Smooth muscle cell (in vitro differentiated cells): ENCODE data around the gene AP2S1. TPM values are rescaled to one million over a fixed set of nuclear protein-coding genes. Genes with fewer than 3 reads are reported as not detected.
"Not testable (repeated sequence)": the region's sequence is repeated elsewhere in the genome, so short reads cannot be mapped to it uniquely, and the experiment has no call there.

Experiments used
- DNase-seq: peaks from one replicate; lab custom pipeline; 2025; ENCODE audit not compliant: unreplicated experiment; lab: John Stamatoyannopoulos, UW
- H2AFZ ChIP-seq: fragments of 200-600 bp; sonication (generic); 2 replicates; pipeline ENCODE4 v1.6.0; 2016; ENCODE audit warnings: antibody characterized with exemption, low read depth, mild to moderate bottlenecking
- H3F3A ChIP-seq: fragments of 200-600 bp; sonication (generic); 2 replicates; pipeline ENCODE4 v1.6.0; 2017; ENCODE audit warnings: antibody characterized with exemption, low read depth
- H3K27ac ChIP-seq: fragments of 200-600 bp; sonication (generic); 2 replicates; pipeline ENCODE4 v1.5.1; 2016; ENCODE audit warnings: low read depth, mild to moderate bottlenecking
- H3K27me3 ChIP-seq: fragments of 200-600 bp; sonication (generic); 2 replicates; pipeline ENCODE4 v1.6.1; 2016; ENCODE audit warnings: low read depth, mild to moderate bottlenecking
- H3K36me3 ChIP-seq: fragments of 200-600 bp; sonication (generic); 2 replicates; pipeline ENCODE4 v1.5.1; 2016; ENCODE audit warnings: low read depth
- H3K4me1 ChIP-seq: fragments of 200-600 bp; sonication (generic); 2 replicates; pipeline ENCODE4 v1.5.1; 2016; ENCODE audit warnings: low read depth
- H3K4me2 ChIP-seq: fragments of 200-600 bp; sonication (generic); 2 replicates; pipeline ENCODE4 v1.6.0; 2016; ENCODE audit warnings: mild to moderate bottlenecking
- H3K4me3 ChIP-seq: fragments of 200-600 bp; sonication (generic); 2 replicates; pipeline ENCODE4 v1.5.1; 2016; ENCODE audit warnings: mild to moderate bottlenecking
- H3K79me2 ChIP-seq: fragments of 200-600 bp; sonication (generic); 2 replicates; pipeline ENCODE4 v1.6.0; 2016; ENCODE audit warnings: low read depth, mild to moderate bottlenecking
- H3K9ac ChIP-seq: fragments of 200-600 bp; sonication (generic); 2 replicates; pipeline ENCODE4 v1.6.0; 2016; ENCODE audit warnings: low read depth
- H3K9me3 ChIP-seq: fragments of 200-600 bp; sonication (generic); replicated peaks from 2 replicates; pipeline ENCODE4 v1.5.1; 2016; ENCODE audit warnings: low read depth
- H4K20me1 ChIP-seq: fragments of 200-600 bp; sonication (generic); 2 replicates; pipeline ENCODE4 v1.6.0; 2016; ENCODE audit warnings: low read depth
- CTCF ChIP-seq: fragments of 200-600 bp; sonication (generic); IDR thresholded peaks from 2 replicates; pipeline ENCODE4 v1.5.1; 2017; ENCODE audit warnings: borderline replicate concordance, mild to moderate bottlenecking, antibody characterized with exemption; ENCODE audit not compliant: insufficient read depth, poor library complexity, severe bottlenecking
- WGBS: methylation state at CpG from one replicate; pipeline ENCODE4 v1.1.7; 2016; ENCODE audit warnings: low lambda C conversion rate; 5-methylcytosine and 5-hydroxymethylcytosine counted together
- polyA plus RNA-seq: library from polyadenylated mRNA; unstranded; fragments of >200 nt; fragmentation: Nextera tagmentation; extraction: Ambion mirVana; gene quantifications from 2 replicates; pipeline ENCODE4 v1.2.1, GENCODE V29; 2016
- total RNA-seq: library from RNA; depleted of rRNA; stranded (reverse); fragments of >200 nt; gene quantifications from 2 replicates; pipeline ENCODE4 v1.2.3, GENCODE V29; 2014

The AP2S1 gene
- total and polyA plus RNA-seq, 2 experiments from 2014 or later: 204 to 488 TPM

- H3K79me2 ChIP-seq: no peaks in the 10 kb centered on the region
- no peak for TF ChIP-seq CTCF
- no peaks in the 10 kb centered on the region for H3K27me3 ChIP-seq
- H3K4me3 ChIP-seq: no peak overlapping the region
- peaks cover 3% of the 10 kb centered on the region for H3K4me1 ChIP-seq
- DNase-seq: no peak
- no peak overlapping the region for H3K4me2 ChIP-seq
- no peaks in the 10 kb centered on the region for H3K9me3 ChIP-seq
- WGBS: 53% methylated on average over 23 of the region's 24 CpGs
- no peak overlapping the region for H3K9ac ChIP-seq
- no peak overlapping the region for H3K27ac ChIP-seq
- H2AFZ ChIP-seq: peak overlapping the region; percentile 45
- no peaks in the 10 kb centered on the region for H4K20me1 ChIP-seq
- no peaks in the 10 kb centered on the region for H3F3A ChIP-seq
- no peaks in the 10 kb centered on the region for H3K36me3 ChIP-seq
Observed at GRCh38 chr19:46812977-46813838, 37.4 kb downstream of the AP2S1 start.

- Histone ChIP-seq H3K4me3 (no peak overlapping the region), H3K36me3 (no peaks in the 10 kb centered on the region), H3K9me3 (no peaks in the 10 kb centered on the region), H3K4me2 (no peak overlapping the region), H3K27me3 (no peaks in the 10 kb centered on the region), H3F3A (no peaks in the 10 kb centered on the region), H3K9ac (no peak overlapping the region), H3K79me2 (no peaks in the 10 kb centered on the region), H3K4me1 (peaks cover 3% of the 10 kb centered on the region), H4K20me1 (no peaks in the 10 kb centered on the region), H2AFZ (no peak overlapping the region), H3K27ac (no peak overlapping the region)
- 98% methylated on average over 13 of the region's 13 CpGs for WGBS
- no peak for DNase-seq
- no peak for TF ChIP-seq CTCF
Observed at GRCh38 chr19:46809534-46810272, 40.9 kb downstream of the AP2S1 start.

GRCh38 chr19:46806656-46807055 lies 44.0 kb downstream of the AP2S1 start:
- H3K36me3 ChIP-seq: no peaks in the 10 kb centered on the region
- no peak for TF ChIP-seq CTCF
- no peak overlapping the region for H3K27ac ChIP-seq
- no peaks in the 10 kb centered on the region for H3K9me3 ChIP-seq
- no peak overlapping the region for H3K4me3 ChIP-seq
- H3K9ac ChIP-seq: no peak overlapping the region
- DNase-seq: no peak
- no peak overlapping the region for H3K4me2 ChIP-seq
- H2AFZ ChIP-seq: no peak overlapping the region
- no peaks in the 10 kb centered on the region for H3K79me2 ChIP-seq
- H3K4me1 ChIP-seq: no peaks in the 10 kb centered on the region
- H3F3A ChIP-seq: no peaks in the 10 kb centered on the region
- no peaks in the 10 kb centered on the region for H3K27me3 ChIP-seq
- WGBS: 68% methylated on average over 7 of the region's 7 CpGs
- no peaks in the 10 kb centered on the region for H4K20me1 ChIP-seq

GRCh38 chr19:46804432-46804831 lies 46.2 kb downstream of the AP2S1 start:
- H3K27ac ChIP-seq, H3F3A ChIP-seq, H3K4me2 ChIP-seq, H3K9ac ChIP-seq, H3K27me3 ChIP-seq, H4K20me1 ChIP-seq, H3K4me1 ChIP-seq, H3K36me3 ChIP-seq, H2AFZ ChIP-seq, DNase-seq, H3K9me3 ChIP-seq, H3K79me2 ChIP-seq, H3K4me3 ChIP-seq: not testable (repeated sequence)
- WGBS: 93% methylated on average over 4 of the region's 4 CpGs
